ENCODE measurements around the gene ZNF385A. TPM values are rescaled to one million over a fixed set of nuclear protein-coding genes. Genes with fewer than 3 reads are reported as not detected.

The ZNF385A gene
- total and polyA plus RNA-seq, 9 of the 15 experiments (the other 6 are each of a cell fraction or from before 2014, with no cell fraction given) = 1.0 to 111 (median 7.7) TPM

- no peak for TF ChIP-seq JUNB (CRISPR knock-in tag; conservative IDR thresholded peaks at IDR 0.05)
- peak; percentile 47; the same call in 1 of the 2 replicates for TF ChIP-seq ZNF395 (CRISPR knock-in tag; IDR thresholded peaks at IDR 0.05)
- TF ChIP-seq DPF2 (IDR thresholded peaks at IDR 0.05) = no peak; the same call in 1 of the 2 replicates
- peak in 1 of 2 experiments; percentile 47; a peak in 1 of 4 replicates for TF ChIP-seq MLLT1 (IDR thresholded peaks at IDR 0.05)
- peak; percentile 69; the same call in 1 of the 2 replicates for TF ChIP-seq NBN (IDR thresholded peaks at IDR 0.05; ENCODE audit: low read depth)
- TF ChIP-seq TEAD2 (tag; IDR thresholded peaks at IDR 0.05) = no peak
- TF ChIP-seq GATAD2B (IDR thresholded peaks at IDR 0.05; ENCODE audit: borderline replicate concordance) = peak; percentile 51; the same call in 1 of the 2 replicates
- TF ChIP-seq MLX (CRISPR knock-in tag; conservative IDR thresholded peaks at IDR 0.05) = no peak
- peak in 1 of 2 experiments; percentile 19; a peak in 1 of 4 replicates for TF ChIP-seq ZNF639 (CRISPR knock-in tag; conservative IDR thresholded peaks at IDR 0.05 in 1 of 2, IDR thresholded peaks at IDR 0.05 in 1 of 2)
- TF ChIP-seq ZNF124 (CRISPR knock-in tag; IDR thresholded peaks at IDR 0.05) = no peak
- no peak for TF ChIP-seq ZNF217 (CRISPR knock-in tag; IDR thresholded peaks at IDR 0.05)
- no peak for TF ChIP-seq ZNF134 (CRISPR knock-in tag; conservative IDR thresholded peaks at IDR 0.05)
- peak; percentile 12 for TF ChIP-seq NEUROD1 (IDR thresholded peaks at IDR 0.05; ENCODE audit: borderline replicate concordance, low read depth, low read length, partially characterized antibody)
- peak in 1 of 2 experiments; percentile 96; a peak in 2 of 4 replicates for TF ChIP-seq NONO (IDR thresholded peaks at IDR 0.05; ENCODE audit: low read depth in 2 of 2, low read length in 1 of 2)
- no peak for TF ChIP-seq ZNF146 (CRISPR knock-in tag; IDR thresholded peaks at IDR 0.05; ENCODE audit: unreplicated experiment)
- peak; percentile 53 for TF ChIP-seq POLR2A (conservative IDR thresholded peaks at IDR 0.05)
- TF ChIP-seq RCOR1 (IDR thresholded peaks at IDR 0.05; ENCODE audit: borderline replicate concordance in 1 of 2, low read depth in 2 of 2, low read length in 2 of 2) = peak in 1 of 2 experiments; percentile 52; a peak in 3 of 4 replicates
- no peak for TF ChIP-seq ZNF778 (CRISPR knock-in tag; IDR thresholded peaks at IDR 0.05)
- no peak for TF ChIP-seq E4F1 (CRISPR knock-in tag; IDR thresholded peaks at IDR 0.05; ENCODE audit: borderline replicate concordance)
Measured at GRCh38 chr12:54368709-54369596, 15.6 kb downstream of the ZNF385A start (continued).
